ENCODE measurements around the gene DSCAM.

The DSCAM gene

DNA sequence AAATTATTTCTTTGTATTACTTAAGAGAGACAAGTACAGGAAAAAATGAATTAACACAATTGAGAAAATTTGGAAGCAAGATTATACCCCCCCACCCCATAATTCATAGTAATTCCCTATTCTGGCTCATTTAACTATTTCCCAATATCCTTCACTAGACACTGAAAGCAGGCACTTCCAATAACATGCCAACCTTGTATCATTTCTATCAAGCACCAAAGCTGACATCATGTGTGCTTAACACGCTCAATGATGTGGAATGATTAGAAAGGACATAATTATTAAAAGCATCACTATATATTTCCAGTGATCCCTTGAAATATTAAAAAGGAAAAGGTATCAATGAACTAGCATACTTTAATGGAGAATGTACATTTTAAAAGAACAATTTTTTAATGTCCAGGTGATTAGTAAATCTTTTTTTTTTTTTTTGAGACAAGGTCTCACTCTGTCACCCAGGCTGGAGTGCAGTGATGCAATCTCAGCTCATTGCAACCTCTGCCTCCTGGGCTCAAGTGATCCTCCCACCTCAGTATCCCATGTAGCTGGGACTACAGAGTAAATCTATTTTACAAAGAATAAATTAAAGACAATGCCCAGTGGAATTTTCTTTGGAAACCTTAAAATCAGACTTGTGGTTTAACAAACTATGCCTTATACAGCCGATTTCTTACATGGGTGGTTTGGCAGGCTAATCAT lies 443.9 kb downstream of the DSCAM start:
- H3K9me3 ChIP-seq (ENCODE audit: control insufficient read depth, low read length), result no peaks in the 10 kb centered on the region
- H3K4me1 ChIP-seq (ENCODE audit: control insufficient read depth, insufficient read depth, low read length, poor library complexity, severe bottlenecking), result no peaks in the 10 kb centered on the region
- H3K27ac ChIP-seq (ENCODE audit: insufficient read depth, low read length, poor library complexity, severe bottlenecking), result no peak overlapping the region
- H3K27me3 ChIP-seq (replicated peaks; ENCODE audit: control insufficient read depth, insufficient read depth, low read length, poor library complexity, severe bottlenecking), result no peaks in the 10 kb centered on the region
- H3K36me3 ChIP-seq (ENCODE audit: control insufficient read depth, insufficient read depth, low read length), result no peaks in the 10 kb centered on the region
- DNase-seq, result no peak
- H3K4me3 ChIP-seq (ENCODE audit: insufficient read depth, low read depth, low read length, poor library complexity, severe bottlenecking), result no peak overlapping the region

- no peaks in the 10 kb centered on the region for H3K9me3 ChIP-seq (ENCODE audit: control insufficient read depth, low read length)
- H3K36me3 ChIP-seq (ENCODE audit: control insufficient read depth, insufficient read depth, low read length), result no peaks in the 10 kb centered on the region
- DNase-seq, result no peak
- no peaks in the 10 kb centered on the region for H3K4me1 ChIP-seq (ENCODE audit: control insufficient read depth, insufficient read depth, low read length, poor library complexity, severe bottlenecking)
- H3K4me3 ChIP-seq (ENCODE audit: insufficient read depth, low read depth, low read length, poor library complexity, severe bottlenecking), result no peak overlapping the region
- no peaks in the 10 kb centered on the region for H3K27me3 ChIP-seq (replicated peaks; ENCODE audit: control insufficient read depth, insufficient read depth, low read length, poor library complexity, severe bottlenecking)
- no peak overlapping the region for H3K27ac ChIP-seq (ENCODE audit: insufficient read depth, low read length, poor library complexity, severe bottlenecking)
Observed at GRCh38 chr21:40395732-40396131, 451.2 kb downstream of the DSCAM start.

- H3K4me1 ChIP-seq (ENCODE audit: control insufficient read depth, insufficient read depth, low read length, poor library complexity, severe bottlenecking), result no peaks in the 10 kb centered on the region
- H3K27ac ChIP-seq (ENCODE audit: insufficient read depth, low read length, poor library complexity, severe bottlenecking), result no peak overlapping the region
- H3K4me3 ChIP-seq (ENCODE audit: insufficient read depth, low read depth, low read length, poor library complexity, severe bottlenecking), result no peak overlapping the region
- H3K36me3 ChIP-seq (ENCODE audit: control insufficient read depth, insufficient read depth, low read length), result no peaks in the 10 kb centered on the region
- no peaks in the 10 kb centered on the region for H3K9me3 ChIP-seq (ENCODE audit: control insufficient read depth, low read length)
- no peaks in the 10 kb centered on the region for H3K27me3 ChIP-seq (replicated peaks; ENCODE audit: control insufficient read depth, insufficient read depth, low read length, poor library complexity, severe bottlenecking)
- DNase-seq, result no peak
Observed at GRCh38 chr21:40393066-40393465, 453.9 kb downstream of the DSCAM start.

GRCh38 chr21:40388046-40388445 lies 458.9 kb downstream of the DSCAM start:
- Histone ChIP-seq H3K27me3 (replicated peaks; ENCODE audit: control insufficient read depth, insufficient read depth, low read length, poor library complexity, severe bottlenecking) (no peaks in the 10 kb centered on the region), H3K9me3 (ENCODE audit: control insufficient read depth, low read length) (no peaks in the 10 kb centered on the region), H3K36me3 (ENCODE audit: control insufficient read depth, insufficient read depth, low read length) (no peaks in the 10 kb centered on the region), H3K27ac (ENCODE audit: insufficient read depth, low read length, poor library complexity, severe bottlenecking) (no peak overlapping the region), H3K4me3 (ENCODE audit: insufficient read depth, low read depth, low read length, poor library complexity, severe bottlenecking) (no peak overlapping the region), H3K4me1 (ENCODE audit: control insufficient read depth, insufficient read depth, low read length, poor library complexity, severe bottlenecking) (no peaks in the 10 kb centered on the region)
- no peak for DNase-seq

- no peaks in the 10 kb centered on the region for H3K36me3 ChIP-seq (ENCODE audit: control insufficient read depth, insufficient read depth, low read length)
- no peak overlapping the region for H3K27ac ChIP-seq (ENCODE audit: insufficient read depth, low read length, poor library complexity, severe bottlenecking)
- DNase-seq, result no peak
- H3K4me1 ChIP-seq (ENCODE audit: control insufficient read depth, insufficient read depth, low read length, poor library complexity, severe bottlenecking), result no peaks in the 10 kb centered on the region
- no peak overlapping the region for H3K4me3 ChIP-seq (ENCODE audit: insufficient read depth, low read depth, low read length, poor library complexity, severe bottlenecking)
- H3K9me3 ChIP-seq (ENCODE audit: control insufficient read depth, low read length), result no peaks in the 10 kb centered on the region
- no peaks in the 10 kb centered on the region for H3K27me3 ChIP-seq (replicated peaks; ENCODE audit: control insufficient read depth, insufficient read depth, low read length, poor library complexity, severe bottlenecking)
Observed at GRCh38 chr21:40386981-40387747, 459.8 kb downstream of the DSCAM start.

DNA sequence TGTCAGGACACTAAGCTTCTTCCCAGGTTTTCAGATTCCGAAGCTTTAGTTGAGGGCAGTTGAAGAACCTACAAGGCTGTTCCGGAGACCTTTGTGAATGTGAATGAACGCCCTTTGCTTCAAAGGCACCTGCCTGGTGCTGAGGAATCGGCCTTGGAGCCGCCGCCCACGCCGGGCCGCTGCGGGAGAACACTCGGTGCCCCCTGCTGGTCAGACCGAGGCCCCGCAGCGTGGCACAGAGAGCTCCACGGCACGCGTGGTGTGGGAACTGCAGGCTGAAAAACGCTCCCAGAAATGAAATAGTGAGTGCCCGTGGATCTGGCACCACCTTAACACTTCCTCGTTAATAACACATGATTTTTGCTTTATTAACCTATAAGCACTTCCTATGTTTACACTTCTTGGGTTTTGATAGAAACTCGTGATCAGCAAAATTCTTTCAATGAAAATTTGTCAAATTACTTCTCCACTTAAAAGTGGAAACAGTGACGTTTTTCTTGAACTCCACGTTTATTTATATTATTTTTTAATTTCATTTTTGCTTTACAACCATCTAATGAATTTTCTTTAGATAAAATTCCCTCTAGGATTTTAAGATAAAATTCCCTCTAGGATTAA lies 460.6 kb downstream of the DSCAM start:
- H3K27me3 ChIP-seq (replicated peaks; ENCODE audit: control insufficient read depth, insufficient read depth, low read length, poor library complexity, severe bottlenecking), result no peaks in the 10 kb centered on the region
- H3K4me1 ChIP-seq (ENCODE audit: control insufficient read depth, insufficient read depth, low read length, poor library complexity, severe bottlenecking), result no peaks in the 10 kb centered on the region
- no peaks in the 10 kb centered on the region for H3K9me3 ChIP-seq (ENCODE audit: control insufficient read depth, low read length)
- DNase-seq, result no peak
- H3K4me3 ChIP-seq (ENCODE audit: insufficient read depth, low read depth, low read length, poor library complexity, severe bottlenecking), result no peak overlapping the region
- H3K27ac ChIP-seq (ENCODE audit: insufficient read depth, low read length, poor library complexity, severe bottlenecking), result no peak overlapping the region
- no peaks in the 10 kb centered on the region for H3K36me3 ChIP-seq (ENCODE audit: control insufficient read depth, insufficient read depth, low read length)

DNA sequence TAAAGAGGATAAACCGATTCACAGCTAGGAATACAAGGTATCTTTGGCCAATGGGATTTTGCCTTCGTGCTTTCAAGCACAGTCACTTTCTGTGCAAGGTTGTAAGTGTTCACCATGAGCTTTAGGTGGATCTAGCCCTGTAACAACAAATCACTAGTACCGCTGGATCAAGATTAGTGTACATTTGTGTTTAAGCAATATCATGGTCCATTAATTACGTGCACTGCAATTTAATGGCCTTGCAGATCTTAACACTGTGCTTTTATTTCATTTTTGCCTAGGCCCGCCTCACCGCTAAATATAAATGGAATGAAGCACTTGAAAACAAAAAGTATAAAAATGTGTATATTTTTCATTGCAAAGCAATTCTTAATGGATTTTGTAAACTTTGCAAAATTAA lies 461.1 kb downstream of the DSCAM start:
- Histone ChIP-seq H3K9me3 (ENCODE audit: control insufficient read depth, low read length) (no peaks in the 10 kb centered on the region), H3K27me3 (replicated peaks; ENCODE audit: control insufficient read depth, insufficient read depth, low read length, poor library complexity, severe bottlenecking) (no peaks in the 10 kb centered on the region), H3K4me1 (ENCODE audit: control insufficient read depth, insufficient read depth, low read length, poor library complexity, severe bottlenecking) (no peaks in the 10 kb centered on the region), H3K27ac (ENCODE audit: insufficient read depth, low read length, poor library complexity, severe bottlenecking) (no peak overlapping the region), H3K4me3 (ENCODE audit: insufficient read depth, low read depth, low read length, poor library complexity, severe bottlenecking) (no peak overlapping the region), H3K36me3 (ENCODE audit: control insufficient read depth, insufficient read depth, low read length) (no peaks in the 10 kb centered on the region)
- no peak for DNase-seq

GRCh38 chr21:40383951-40384350 lies 463.0 kb downstream of the DSCAM start:
- DNase-seq, result no peak
- no peaks in the 10 kb centered on the region for H3K9me3 ChIP-seq (ENCODE audit: control insufficient read depth, low read length)

DNA sequence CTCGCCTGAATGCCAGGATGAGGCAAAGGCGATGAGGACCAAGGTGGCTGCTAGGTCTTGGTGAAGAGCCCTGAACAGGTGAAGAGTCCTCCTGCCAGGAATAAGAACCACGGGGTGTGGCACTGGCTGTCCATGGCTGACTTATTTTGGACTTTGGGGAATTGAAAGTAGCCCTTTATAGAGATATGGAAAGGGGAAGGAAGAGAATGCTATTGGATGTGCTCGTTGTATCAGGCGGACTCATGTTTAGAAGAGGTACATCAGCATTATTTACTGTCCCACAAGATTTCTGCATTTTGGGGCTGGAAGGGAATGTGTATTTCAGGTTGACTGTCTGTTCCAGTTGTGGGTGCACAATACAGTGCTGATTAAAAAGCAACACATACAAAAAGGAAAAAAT lies 465.8 kb downstream of the DSCAM start:
- H3K4me3 ChIP-seq (ENCODE audit: insufficient read depth, low read depth, low read length, poor library complexity, severe bottlenecking), result no peak overlapping the region
- H3K36me3 ChIP-seq (ENCODE audit: control insufficient read depth, insufficient read depth, low read length), result no peaks in the 10 kb centered on the region
- no peaks in the 10 kb centered on the region for H3K4me1 ChIP-seq (ENCODE audit: control insufficient read depth, insufficient read depth, low read length, poor library complexity, severe bottlenecking)
- no peaks in the 10 kb centered on the region for H3K27me3 ChIP-seq (replicated peaks; ENCODE audit: control insufficient read depth, insufficient read depth, low read length, poor library complexity, severe bottlenecking)
- no peak for DNase-seq
- no peak overlapping the region for H3K27ac ChIP-seq (ENCODE audit: insufficient read depth, low read length, poor library complexity, severe bottlenecking)
- H3K9me3 ChIP-seq (ENCODE audit: control insufficient read depth, low read length), result no peaks in the 10 kb centered on the region

More at GRCh38 chr21:40383951-40384350, 463.0 kb downstream of the DSCAM start:
- H3K4me3 ChIP-seq (ENCODE audit: insufficient read depth, low read depth, low read length, poor library complexity, severe bottlenecking), result no peak overlapping the region
- no peaks in the 10 kb centered on the region for H3K27me3 ChIP-seq (replicated peaks; ENCODE audit: control insufficient read depth, insufficient read depth, low read length, poor library complexity, severe bottlenecking)
- no peaks in the 10 kb centered on the region for H3K36me3 ChIP-seq (ENCODE audit: control insufficient read depth, insufficient read depth, low read length)
- no peak overlapping the region for H3K27ac ChIP-seq (ENCODE audit: insufficient read depth, low read length, poor library complexity, severe bottlenecking)
- H3K4me1 ChIP-seq (ENCODE audit: control insufficient read depth, insufficient read depth, low read length, poor library complexity, severe bottlenecking), result no peaks in the 10 kb centered on the region

All from effector memory CD4-positive, alpha-beta T cell (primary cell).